WI38 (cell line): Measurements from ENCODE around the gene ZSCAN10.
A peak's percentile ranks its signal among the peaks of the same experiment; 100 is the strongest.

Source experiments
- H3K4me3 ChIP-seq: 2 replicates; pipeline ENCODE4 v1.5.1; 2011; ENCODE audit warnings: low read depth, mild to moderate bottlenecking, control low read depth, low read length
- TF ChIP-seq, protein P1 (sequence below): IDR thresholded peaks from 2 replicates; pipeline ENCODE4 v1.5.1; 2012; ENCODE audit warnings: low read depth, mild to moderate bottlenecking, control low read depth, low read length

Gene ZSCAN10

DNA sequence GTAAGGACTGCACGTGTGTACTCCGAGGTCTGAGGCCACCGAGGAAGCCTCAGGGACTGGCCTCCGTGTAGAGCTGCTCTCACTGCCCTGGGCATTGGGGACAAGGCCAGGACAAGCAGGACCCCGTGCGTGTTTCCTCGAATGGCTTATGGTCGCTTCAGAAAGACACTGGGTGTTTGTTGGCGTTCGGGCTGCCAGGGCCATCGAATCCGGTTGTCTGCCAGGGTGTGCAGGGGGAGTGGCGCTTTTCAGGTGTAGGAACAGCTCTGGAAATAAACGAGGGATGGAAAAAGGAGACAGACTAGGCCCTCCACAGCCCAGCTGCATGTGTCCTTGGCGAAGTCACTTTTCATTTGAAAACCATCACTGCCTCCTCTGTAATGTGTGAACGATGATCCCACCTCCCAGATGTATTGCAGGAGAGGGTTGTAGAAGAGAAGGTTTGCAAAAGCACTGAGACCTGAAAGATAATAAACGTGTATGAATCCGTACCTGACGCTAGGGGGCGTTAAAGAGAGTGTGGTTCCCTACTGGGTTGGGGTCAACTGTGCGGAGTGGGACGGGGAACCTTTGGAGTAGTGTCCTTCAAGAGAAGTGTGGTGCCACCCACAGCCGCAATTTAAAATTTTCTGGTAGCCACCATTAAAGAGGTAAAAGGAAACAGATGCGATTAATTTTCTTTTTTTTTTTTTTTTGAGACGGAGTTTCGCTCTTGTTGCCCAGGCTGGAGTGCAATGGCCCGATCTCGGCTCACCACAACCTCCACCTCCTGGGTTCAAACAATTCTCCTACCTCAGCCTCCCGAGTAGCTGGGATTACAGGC lies 2.1 kb upstream of the ZSCAN10 start:
- TF ChIP-seq, protein P1, sequence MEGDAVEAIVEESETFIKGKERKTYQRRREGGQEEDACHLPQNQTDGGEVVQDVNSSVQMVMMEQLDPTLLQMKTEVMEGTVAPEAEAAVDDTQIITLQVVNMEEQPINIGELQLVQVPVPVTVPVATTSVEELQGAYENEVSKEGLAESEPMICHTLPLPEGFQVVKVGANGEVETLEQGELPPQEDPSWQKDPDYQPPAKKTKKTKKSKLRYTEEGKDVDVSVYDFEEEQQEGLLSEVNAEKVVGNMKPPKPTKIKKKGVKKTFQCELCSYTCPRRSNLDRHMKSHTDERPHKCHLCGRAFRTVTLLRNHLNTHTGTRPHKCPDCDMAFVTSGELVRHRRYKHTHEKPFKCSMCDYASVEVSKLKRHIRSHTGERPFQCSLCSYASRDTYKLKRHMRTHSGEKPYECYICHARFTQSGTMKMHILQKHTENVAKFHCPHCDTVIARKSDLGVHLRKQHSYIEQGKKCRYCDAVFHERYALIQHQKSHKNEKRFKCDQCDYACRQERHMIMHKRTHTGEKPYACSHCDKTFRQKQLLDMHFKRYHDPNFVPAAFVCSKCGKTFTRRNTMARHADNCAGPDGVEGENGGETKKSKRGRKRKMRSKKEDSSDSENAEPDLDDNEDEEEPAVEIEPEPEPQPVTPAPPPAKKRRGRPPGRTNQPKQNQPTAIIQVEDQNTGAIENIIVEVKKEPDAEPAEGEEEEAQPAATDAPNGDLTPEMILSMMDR = peak; percentile 41
- H3K4me3 ChIP-seq = no peak overlapping the region

DNA sequence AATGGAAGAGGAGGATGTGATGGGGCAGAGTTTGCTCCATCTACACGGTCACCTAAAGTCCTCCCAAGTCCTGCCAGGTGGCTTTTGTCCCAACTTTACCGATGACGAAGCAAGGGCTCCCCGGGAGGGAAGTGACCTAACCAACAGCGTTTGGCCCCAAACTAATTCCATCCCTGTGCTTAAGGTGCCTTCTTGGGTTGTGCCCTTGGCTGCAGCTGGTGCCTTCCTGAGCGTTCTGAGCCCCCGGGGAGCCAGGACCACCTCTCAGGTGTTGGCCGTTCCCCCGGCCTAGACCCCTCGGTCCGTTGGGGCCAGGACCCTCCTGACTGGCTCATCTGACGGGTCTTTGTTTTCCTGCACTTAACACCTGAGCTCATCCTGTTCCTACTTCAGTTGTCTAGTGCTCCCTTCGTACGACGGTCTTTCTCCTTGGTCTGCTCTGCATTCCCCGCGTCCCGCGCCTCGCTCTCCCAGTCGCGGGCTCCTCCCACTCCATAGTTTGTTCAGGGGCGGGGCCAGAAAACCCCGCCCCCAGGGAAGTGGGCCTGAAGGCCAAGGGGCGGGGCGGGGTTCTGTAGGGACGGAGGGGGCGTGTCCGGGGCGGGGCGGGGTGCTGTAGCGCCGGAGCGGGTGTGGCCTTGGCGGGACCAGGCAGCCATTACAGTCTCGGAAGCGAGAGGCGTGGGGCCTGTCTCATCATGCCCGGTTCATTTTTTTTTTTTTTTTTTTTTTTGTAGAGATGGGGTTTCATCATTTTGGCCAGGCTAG lies 822 bp upstream of the ZSCAN10 start:
- TF ChIP-seq, protein P1 = no peak
- no peak overlapping the region for H3K4me3 ChIP-seq

DNA sequence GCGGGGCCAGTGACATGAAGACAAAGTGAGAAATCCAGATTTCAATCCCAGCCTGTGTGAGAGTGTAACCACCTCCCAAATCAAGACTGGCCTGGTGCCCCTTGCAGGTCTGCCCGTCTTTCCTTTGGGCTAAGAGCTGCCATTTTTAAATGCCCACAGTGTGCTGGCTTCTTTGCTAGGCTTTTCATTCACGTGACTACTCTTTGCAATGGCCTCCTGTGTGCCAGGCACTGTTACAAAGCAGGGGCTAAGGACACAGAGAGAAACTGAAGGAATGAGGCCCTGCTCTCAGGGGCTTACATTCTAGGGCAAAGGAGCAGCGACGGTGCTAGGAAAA lies 269 bp upstream of the ZSCAN10 start:
- no peak overlapping the region for H3K4me3 ChIP-seq
- TF ChIP-seq, protein P1 = no peak

DNA sequence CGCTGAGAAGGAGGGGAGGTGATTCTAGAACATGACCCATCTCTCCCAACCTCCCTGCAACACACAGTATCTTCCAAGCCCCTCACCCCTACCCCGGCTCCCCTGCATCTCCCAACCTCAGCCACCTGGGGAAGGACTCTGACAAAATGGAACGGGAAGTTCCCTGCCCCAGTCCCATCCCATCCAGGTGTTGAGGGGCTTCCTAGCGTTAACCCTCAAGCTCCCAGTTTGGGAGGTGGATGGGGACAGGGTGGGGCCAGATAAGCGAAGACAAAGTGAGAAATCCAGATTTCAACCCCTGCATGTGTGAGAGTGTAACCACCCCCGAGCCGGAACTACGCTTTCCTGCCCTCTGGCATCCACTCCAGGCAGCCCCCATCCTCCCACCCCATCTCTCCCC lies 1.8 kb downstream of the ZSCAN10 start:
- TF ChIP-seq, protein P1 = no peak
- no peak overlapping the region for H3K4me3 ChIP-seq

DNA sequence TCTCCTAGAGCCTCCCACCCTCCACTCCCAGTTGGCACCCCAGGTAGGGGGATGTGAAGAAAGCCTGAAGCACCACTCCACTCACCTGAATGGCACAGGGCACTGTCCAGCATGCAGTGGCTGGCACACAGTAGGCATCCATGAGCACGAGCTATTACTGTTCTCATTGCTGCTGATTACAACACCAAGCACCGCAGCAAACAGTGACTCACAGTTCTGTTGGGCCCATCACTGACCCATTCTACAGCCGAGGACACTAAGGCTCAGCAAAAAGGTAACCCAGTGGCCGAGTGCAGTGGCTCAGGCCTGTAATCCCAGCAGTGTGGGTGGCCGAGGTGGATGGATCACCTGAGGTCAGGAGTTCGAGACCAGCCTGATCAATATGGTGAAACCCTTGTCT lies 2.7 kb downstream of the ZSCAN10 start:
- TF ChIP-seq, protein P1 = no peak

DNA sequence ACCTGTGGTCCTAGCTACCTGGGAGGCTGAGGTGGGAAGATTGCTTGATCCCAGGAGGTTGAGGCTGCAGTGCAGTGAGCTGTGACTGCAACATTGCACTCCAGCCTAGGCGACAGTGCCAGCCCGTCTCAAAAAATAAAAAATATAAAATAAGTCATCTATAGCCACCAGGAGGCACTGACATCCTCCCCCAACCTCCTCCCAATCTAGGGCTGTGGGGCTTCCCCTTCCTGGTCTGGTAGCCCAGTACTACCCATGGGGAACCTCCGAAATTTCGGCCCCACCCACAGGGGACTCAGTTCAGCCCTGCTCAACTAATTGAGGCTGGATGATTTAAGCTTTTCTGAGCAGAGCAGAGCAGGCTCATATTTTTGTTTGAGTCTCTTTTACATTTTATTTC lies 3.2 kb downstream of the ZSCAN10 start:
- TF ChIP-seq, protein P1 = no peak
- no peak overlapping the region for H3K4me3 ChIP-seq

More for the DNA sequence above, 2.7 kb downstream of the ZSCAN10 start:
- H3K4me3 ChIP-seq = no peak overlapping the region
